SK-N-SH (cell line): ENCODE data around the gene COL8A2. TPM values are rescaled to one million over a fixed set of nuclear protein-coding genes. Genes with fewer than 3 reads are reported as not detected.

Source experiments
- CTCF ChIA-PET: fragments of 300-600, 350-600 bp; formaldehyde crosslinking; extraction: SDS; loops from one replicate; lab custom pipeline; 2021; lab: Yijun Ruan, JAX
- POLR2A ChIA-PET: fragments of 350-600 bp; sonication (Branson Sonifier 250); formaldehyde crosslinking; extraction: SDS; loops from one replicate; lab custom pipeline; 2020; ENCODE audit warnings: antibody characterized with exemption, inconsistent platforms; lab: Yijun Ruan, JAX
- DNase-seq: peaks from one replicate; pipeline ENCODE4 v3.0.0; 2012
- H2AFZ ChIP-seq: fragments of 200-600 bp; sonication (generic); 2 replicates; pipeline ENCODE4 v1.8.1; 2016; ENCODE audit warnings: antibody characterized with exemption, mild to moderate bottlenecking, low read depth
- H3F3A ChIP-seq: fragments of 200-600 bp; sonication (generic); replicated peaks from 2 replicates; pipeline ENCODE3; 2016; ENCODE audit warnings: antibody characterized with exemption, mild to moderate bottlenecking; ENCODE audit not compliant: insufficient read depth
- H3K27ac ChIP-seq, 2 experiments: fragments of 200-500 bp in 1 of 2; fragments of 200-600 bp in 1 of 2; sonication (Bioruptor generic) in 1 of 2; sonication (generic), shearing (Covaris generic) in 1 of 2; 2 replicates each; pipeline versions ENCODE4 v1.5.1 to v1.6.1; 2014 to 2016; ENCODE audit warnings: low read depth in 2 of 2, inconsistent platforms in 1 of 2, low read length in 1 of 2, mild to moderate bottlenecking in 1 of 2, mixed read lengths in 1 of 2
- H3K27me3 ChIP-seq: fragments of 200-600 bp; sonication (generic), shearing (Covaris generic); 2 replicates; pipeline ENCODE4 v1.6.1; 2016; ENCODE audit warnings: mixed run types; ENCODE audit not compliant: insufficient read depth
- H3K36me3 ChIP-seq, 2 experiments: fragments of 200-500 bp in 1 of 2; fragments of 200-600 bp in 1 of 2; sonication (Bioruptor generic) in 1 of 2; sonication (generic) in 1 of 2; replicated peaks in 1 of 2; 2 replicates each; pipeline versions ENCODE3 to v1.5.1; 2014 to 2016; ENCODE audit warnings: low read length in 1 of 2, mild to moderate bottlenecking in 1 of 2; ENCODE audit not compliant: insufficient read depth in 2 of 2, control insufficient read depth in 1 of 2
- H3K4me1 ChIP-seq, 2 experiments: fragments of 200-500 bp in 1 of 2; fragments of 200-600 bp in 1 of 2; sonication (Bioruptor generic) in 1 of 2; sonication (generic), shearing (Covaris generic) in 1 of 2; 2 replicates each; pipeline versions ENCODE4 v1.5.1 to v1.6.1; 2014 to 2016; ENCODE audit warnings: low read depth in 1 of 2, low read length in 1 of 2, mixed run types in 1 of 2; ENCODE audit not compliant: insufficient read depth in 2 of 2, control insufficient read depth in 1 of 2
- H3K4me2 ChIP-seq: fragments of 200-600 bp; sonication (generic), shearing (Covaris generic); 2 replicates; pipeline ENCODE4 v1.6.1; 2017; ENCODE audit warnings: mixed run types
- H3K4me3 ChIP-seq, 2 experiments: fragments of 200-500 bp in 1 of 2; fragments of 200-600 bp in 1 of 2; sonication (Bioruptor generic) in 1 of 2; sonication (generic), shearing (Covaris generic) in 1 of 2; 2 replicates each; pipeline versions ENCODE4 v1.5.1 to v1.8.1; 2014 to 2016; ENCODE audit warnings: low read depth in 2 of 2, inconsistent platforms in 1 of 2, low read length in 1 of 2, mild to moderate bottlenecking in 1 of 2, mixed read lengths in 1 of 2, moderate library complexity in 1 of 2
- H3K79me2 ChIP-seq: fragments of 200-600 bp; sonication (generic); 2 replicates; pipeline ENCODE4 v1.8.1; 2017; ENCODE audit warnings: mild to moderate bottlenecking; ENCODE audit not compliant: insufficient read depth
- H3K9ac ChIP-seq: fragments of 200-600 bp; sonication (generic); 2 replicates; pipeline ENCODE4 v1.6.1; 2017; ENCODE audit warnings: mixed run types
- H3K9me2 ChIP-seq: fragments of 200-600 bp; sonication (generic); 2 replicates; pipeline ENCODE4 v1.6.1; 2017; ENCODE audit warnings: mixed run types
- H3K9me3 ChIP-seq: fragments of 200-600 bp; sonication (generic); 2 replicates; pipeline ENCODE4 v1.6.1; 2017; ENCODE audit warnings: mixed run types, mild to moderate bottlenecking, moderate library complexity
- H4K20me1 ChIP-seq: fragments of 200-600 bp; sonication (generic); 2 replicates; pipeline ENCODE4 v1.6.1; 2017; ENCODE audit warnings: mild to moderate bottlenecking, mixed run types; ENCODE audit not compliant: insufficient read depth
- CHD2 ChIP-seq: fragments of 150-350 bp; IDR thresholded peaks from 2 replicates; pipeline ENCODE4 v1.6.1; 2018; ENCODE audit warnings: low read length; ENCODE audit not compliant: partially characterized antibody
- ELF1 ChIP-seq: IDR thresholded peaks from 2 replicates; pipeline ENCODE4 v1.4.0; 2012
- FOSL2 ChIP-seq: IDR thresholded peaks from 2 replicates; pipeline ENCODE4 v1.4.0; 2012; ENCODE audit warnings: low read depth, mild to moderate bottlenecking, moderate library complexity, borderline replicate concordance
- GATA2 ChIP-seq: sonication (generic); formaldehyde crosslinking; IDR thresholded peaks from 2 replicates; pipeline ENCODE4 v1.5.0; 2020; ENCODE audit warnings: mild to moderate bottlenecking, missing genetic modification reagents
- MAX ChIP-seq: IDR thresholded peaks from 2 replicates; pipeline ENCODE4 v1.4.0; 2012; ENCODE audit warnings: low read depth
- POLR2AphosphoS5 ChIP-seq: IDR thresholded peaks from 2 replicates; pipeline ENCODE4 v1.6.1; 2012; ENCODE audit warnings: low read depth, low read length
- RFX5 ChIP-seq: IDR thresholded peaks from 2 replicates; pipeline ENCODE4 v1.6.1; 2012; ENCODE audit warnings: mild to moderate bottlenecking, improper control_type of control experiment, low read length
- RXRA ChIP-seq: IDR thresholded peaks from 2 replicates; pipeline ENCODE4 v1.4.0; 2012; ENCODE audit warnings: low read depth, mild to moderate bottlenecking, borderline replicate concordance
- SIN3A ChIP-seq: IDR thresholded peaks from 2 replicates; pipeline ENCODE4 v1.6.1; 2012; ENCODE audit warnings: low read depth, mild to moderate bottlenecking, low read length, moderate library complexity, borderline replicate concordance
- TAF1 ChIP-seq: IDR thresholded peaks from 2 replicates; pipeline ENCODE4 v1.6.1; 2012; ENCODE audit warnings: low read depth, mild to moderate bottlenecking, low read length, moderate library complexity, borderline replicate concordance
- TEAD4 ChIP-seq: IDR thresholded peaks from 2 replicates; pipeline ENCODE4 v1.4.0; 2012; ENCODE audit warnings: mild to moderate bottlenecking, borderline replicate concordance; ENCODE audit not compliant: insufficient read depth
- USF1 ChIP-seq: IDR thresholded peaks from 2 replicates; pipeline ENCODE4 v1.4.0; 2012; ENCODE audit warnings: low read depth, borderline replicate concordance
- YY1 ChIP-seq: IDR thresholded peaks from 2 replicates; pipeline ENCODE4 v1.4.0; 2012; ENCODE audit warnings: low read depth, mild to moderate bottlenecking
- ZBTB33 ChIP-seq: IDR thresholded peaks from 2 replicates; pipeline ENCODE4 v1.4.0; 2012; ENCODE audit warnings: low read depth, borderline replicate concordance
- WGBS: methylation state at CpG from one replicate; pipeline ENCODE4 v1.1.6; 2017; ENCODE audit warnings: low lambda C conversion rate; 5-methylcytosine and 5-hydroxymethylcytosine counted together
- polyA plus RNA-seq, 3 experiments: library from polyadenylated mRNA; depleted of rRNA; stranded (reverse); fragments of >200 nt; gene quantifications; 2 replicates each; pipeline ENCODE4 v1.2.3, GENCODE V29; 2012
- TF ChIP-seq, protein P1 (sequence below): fragments of 150-350 bp; IDR thresholded peaks from 2 replicates; pipeline ENCODE4 v1.6.1; 2016; ENCODE audit warnings: mild to moderate bottlenecking, low read depth, low read length
- TF ChIP-seq, protein P2 (sequence below): fragments of 150-350 bp; IDR thresholded peaks from 2 replicates; pipeline ENCODE4 v1.6.1; 2017; ENCODE audit warnings: antibody characterized with exemption, low read length, low read depth, borderline replicate concordance

Gene COL8A2
- polyA plus RNA-seq, 1 of the 3 experiments (the other 2 are of a cell fraction): 3.1 TPM

DNA sequence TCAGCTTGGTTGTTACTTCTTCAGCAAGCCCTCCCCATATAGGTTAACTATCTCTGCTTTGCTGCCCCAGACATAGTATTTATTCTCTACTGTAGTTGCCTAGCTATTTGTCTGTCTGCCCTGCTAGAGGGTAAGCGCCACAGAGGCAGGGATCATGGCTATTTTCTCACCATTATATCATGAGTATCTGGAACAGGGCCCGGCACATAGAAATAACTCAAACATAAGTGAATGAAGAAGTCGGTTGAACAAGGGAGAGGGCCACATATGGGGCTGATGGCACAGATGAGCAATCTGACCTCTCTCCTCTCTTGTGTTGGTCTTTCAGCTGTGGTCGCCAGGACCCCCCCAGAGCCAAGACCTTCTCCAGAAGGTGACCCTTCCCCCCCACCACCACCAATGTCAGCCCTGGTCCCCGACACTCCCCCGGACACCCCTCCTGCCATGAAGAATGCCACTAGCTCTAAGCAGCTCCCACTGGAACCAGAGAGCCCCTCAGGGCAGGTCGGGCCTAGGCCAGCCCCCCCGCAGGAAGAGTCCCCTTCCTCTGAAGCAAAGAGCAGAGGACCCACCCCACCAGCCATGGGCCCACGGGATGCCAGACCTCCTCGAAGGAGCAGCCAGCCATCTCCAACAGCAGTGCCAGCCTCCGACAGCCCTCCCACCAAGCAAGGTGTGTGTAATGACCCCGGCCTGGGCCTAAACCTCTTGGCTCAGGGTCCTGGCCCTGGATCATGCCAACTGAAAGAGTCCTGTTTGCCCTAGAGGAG is 45.8 kb upstream of the COL8A2 start (continued):
- TF ChIP-seq POLR2AphosphoS5 (no peak), GATA2 (CRISPR knock-in tag) (no peak), RFX5 (no peak), TEAD4 (no peak), YY1 (no peak), SIN3A (no peak)
- TF ChIP-seq, protein P1, sequence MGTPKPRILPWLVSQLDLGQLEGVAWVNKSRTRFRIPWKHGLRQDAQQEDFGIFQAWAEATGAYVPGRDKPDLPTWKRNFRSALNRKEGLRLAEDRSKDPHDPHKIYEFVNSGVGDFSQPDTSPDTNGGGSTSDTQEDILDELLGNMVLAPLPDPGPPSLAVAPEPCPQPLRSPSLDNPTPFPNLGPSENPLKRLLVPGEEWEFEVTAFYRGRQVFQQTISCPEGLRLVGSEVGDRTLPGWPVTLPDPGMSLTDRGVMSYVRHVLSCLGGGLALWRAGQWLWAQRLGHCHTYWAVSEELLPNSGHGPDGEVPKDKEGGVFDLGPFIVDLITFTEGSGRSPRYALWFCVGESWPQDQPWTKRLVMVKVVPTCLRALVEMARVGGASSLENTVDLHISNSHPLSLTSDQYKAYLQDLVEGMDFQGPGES: no peak

DNA sequence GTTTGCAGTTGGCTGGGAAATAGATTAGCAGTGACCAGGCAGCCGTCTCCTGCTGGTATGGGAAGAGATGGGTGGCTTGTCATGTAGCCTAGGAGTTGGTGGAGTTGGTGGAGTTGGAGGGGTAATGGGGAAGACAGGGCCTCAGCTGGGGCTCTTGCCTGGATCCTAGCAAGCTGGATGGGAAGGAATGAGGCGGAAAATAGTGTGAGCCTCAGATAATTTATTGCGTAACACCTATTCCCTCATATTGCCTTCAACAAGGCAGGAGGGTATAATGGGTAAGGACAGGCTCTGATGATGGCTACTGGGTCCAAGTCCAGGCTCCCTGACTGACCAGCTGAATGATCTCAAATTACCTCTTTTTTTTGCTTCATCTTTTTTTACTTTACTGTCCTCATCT is 43.5 kb upstream of the COL8A2 start:
- Histone ChIP-seq H3K9ac (no peak overlapping the region), H3F3A (peaks cover 13% of the 10 kb centered on the region), H3K4me3 (no peak overlapping the region), H3K36me3 (peaks cover 26 to 36% of the 10 kb centered on the region in 2 experiments), H4K20me1 (peaks cover 87% of the 10 kb centered on the region), H3K79me2 (peaks cover 100% of the 10 kb centered on the region), H3K9me2 (no peaks in the 10 kb centered on the region), H3K9me3 (no peaks in the 10 kb centered on the region), H2AFZ (no peak overlapping the region), H3K4me1 (peaks cover 0 to 22% of the 10 kb centered on the region in 2 experiments; a peak in 3 of 4 replicates), H3K4me2 (no peak overlapping the region), H3K27ac (no peak overlapping the region), H3K27me3 (no peaks in the 10 kb centered on the region)
- no peak for TF ChIP-seq TAF1
- DNase-seq: no peak
- WGBS: 92% methylated on average over 3 of the region's 3 CpGs
- CTCF ChIA-PET: interaction anchor here (0.9 to 5.9 kb wide), 6 partner anchors 7 to 201 kb away, joined by 3 to 32 read pairs (median 6); partner anchors contain the start of gene TRAPPC3
- POLR2A ChIA-PET: interaction anchor here (0.5 kb wide), 1 partner anchor 18 kb away, joined by 3 read pairs; no protein-coding TSS in a partner anchor

DNA sequence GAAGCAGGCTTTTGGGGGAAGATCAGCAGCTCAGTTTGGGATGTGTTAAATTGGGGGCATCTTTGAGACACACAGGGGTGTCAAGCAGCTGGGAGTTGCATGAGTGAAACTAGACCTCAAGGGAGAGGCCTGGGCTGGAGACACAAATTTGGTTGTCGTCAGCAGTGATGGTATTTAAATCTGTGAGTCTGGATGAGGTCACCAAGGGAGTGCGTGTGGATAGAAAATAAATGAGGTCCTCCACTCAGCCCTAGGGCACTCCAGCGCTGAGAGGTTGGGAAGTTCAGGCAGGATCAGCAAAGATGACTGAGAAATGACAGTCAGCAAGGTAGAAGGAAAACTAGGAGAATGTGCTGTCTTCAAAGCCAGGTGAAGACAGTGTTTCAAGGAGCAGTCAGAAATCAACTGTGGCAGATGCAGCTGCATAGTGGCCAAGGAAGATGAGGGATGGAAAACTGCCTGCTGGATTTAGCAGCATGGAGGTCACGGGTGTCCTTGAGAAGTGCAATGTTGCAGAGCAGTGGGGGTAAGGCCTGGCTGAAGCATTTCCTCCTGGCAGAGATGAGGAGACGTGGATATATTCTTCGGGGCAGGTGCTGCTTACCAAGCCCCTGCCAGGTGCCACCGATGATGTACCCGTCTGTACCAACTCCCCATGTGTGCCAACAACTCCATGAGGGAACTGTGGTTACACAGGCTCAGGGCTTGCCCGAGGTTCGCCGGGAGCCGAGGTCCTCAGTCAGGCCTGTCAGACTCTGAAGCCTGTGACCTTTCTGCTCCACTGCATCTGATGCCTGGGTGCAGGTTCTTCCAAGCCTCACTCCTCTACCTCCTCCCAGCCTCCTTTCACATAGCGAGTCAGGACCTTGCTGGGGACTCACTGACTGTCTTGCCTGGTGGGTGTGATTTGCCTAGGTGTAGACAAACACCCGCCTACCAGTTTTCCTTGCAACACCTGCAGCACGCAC is 42.2 kb upstream of the COL8A2 start:
- no peak overlapping the region for H3K9ac ChIP-seq
- H3K9me3 ChIP-seq: no peaks in the 10 kb centered on the region
- ChIA-PET CTCF (interaction anchor here (0.9 to 3.8 kb wide), 3 partner anchors 20 to 33 kb away, joined by 3 to 15 read pairs (median 3); no protein-coding TSS in a partner anchor), POLR2A (no interaction called here)
- H3K79me2 ChIP-seq: peaks cover 100% of the 10 kb centered on the region
- no peak overlapping the region for H3K27ac ChIP-seq
- no peaks in the 10 kb centered on the region for H3K9me2 ChIP-seq
- peaks cover 5 to 17% of the 10 kb centered on the region in 2 experiments; a peak in 2 of 4 replicates for H3K4me1 ChIP-seq
- no peak overlapping the region for H3K4me2 ChIP-seq
- H3K4me3 ChIP-seq: no peak overlapping the region
- no peaks in the 10 kb centered on the region for H3K27me3 ChIP-seq
- peaks cover 89% of the 10 kb centered on the region for H4K20me1 ChIP-seq
- 89% methylated on average over 15 of the region's 15 CpGs for WGBS
- H3F3A ChIP-seq: peaks cover 18% of the 10 kb centered on the region
- DNase-seq: no peak
- H2AFZ ChIP-seq: no peak overlapping the region
- H3K36me3 ChIP-seq: peaks cover 13 to 33% of the 10 kb centered on the region in 2 experiments
- TF ChIP-seq FOSL2 (no peak), TAF1 (no peak), MAX (no peak), ELF1 (no peak), RXRA (no peak), ZBTB33 (no peak), RFX5 (no peak), USF1 (no peak), CHD2 (no peak)
- TF ChIP-seq, protein P2, sequence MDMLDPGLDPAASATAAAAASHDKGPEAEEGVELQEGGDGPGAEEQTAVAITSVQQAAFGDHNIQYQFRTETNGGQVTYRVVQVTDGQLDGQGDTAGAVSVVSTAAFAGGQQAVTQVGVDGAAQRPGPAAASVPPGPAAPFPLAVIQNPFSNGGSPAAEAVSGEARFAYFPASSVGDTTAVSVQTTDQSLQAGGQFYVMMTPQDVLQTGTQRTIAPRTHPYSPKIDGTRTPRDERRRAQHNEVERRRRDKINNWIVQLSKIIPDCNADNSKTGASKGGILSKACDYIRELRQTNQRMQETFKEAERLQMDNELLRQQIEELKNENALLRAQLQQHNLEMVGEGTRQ: no peak
